Measurements from ENCODE around the gene NRL.

NRL gene

GRCh38 chr14:24159777-24160498, 45.2 kb upstream of the NRL start:
- no peak for TF ChIP-seq CTCF (IDR thresholded peaks at IDR 0.05)
- Histone ChIP-seq H3K4me2 (ENCODE audit: low read length) (no peak overlapping the region), H3K79me2 (peaks cover 5% of the 10 kb centered on the region), H3K9me3 (ENCODE audit: control insufficient read depth, low read length) (no peaks in the 10 kb centered on the region), H3K4me3 (ENCODE audit: low read depth, low read length) (no peak overlapping the region), H2AFZ (no peak overlapping the region), H3K27me3 (ENCODE audit: control insufficient read depth, insufficient read depth, low read length) (no peaks in the 10 kb centered on the region), H3K36me3 (ENCODE audit: control insufficient read depth, insufficient read depth, low read length) (no peaks in the 10 kb centered on the region), H3K27ac (peak overlapping the region; percentile 83), H3K9ac (no peak overlapping the region), H3K4me1 (peaks cover 6% of the 10 kb centered on the region)

DNA sequence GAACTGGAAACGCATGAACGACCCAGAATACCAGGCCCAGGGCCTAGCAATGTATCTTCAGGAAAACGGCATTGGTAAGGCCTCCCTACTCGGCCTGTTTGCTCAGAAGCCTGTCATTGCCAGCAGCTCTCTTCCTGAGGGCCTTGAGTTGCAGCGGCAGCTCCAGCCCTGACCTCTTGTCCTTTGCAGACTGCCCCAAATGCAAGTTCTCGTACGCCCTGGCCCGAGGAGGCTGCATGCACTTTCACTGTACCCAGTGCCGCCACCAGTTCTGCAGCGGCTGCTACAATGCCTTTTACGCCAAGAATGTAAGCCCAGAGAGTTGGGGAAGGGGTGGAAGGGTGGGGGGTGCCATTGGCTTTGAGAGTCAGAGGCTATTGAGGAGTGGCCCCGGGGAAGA, 42.6 kb upstream of the NRL start:
- Histone ChIP-seq H3K27ac (no peak overlapping the region), H2AFZ (no peak overlapping the region), H3K4me3 (ENCODE audit: low read depth, low read length) (no peak overlapping the region), H3K27me3 (ENCODE audit: control insufficient read depth, insufficient read depth, low read length) (no peaks in the 10 kb centered on the region), H3K4me2 (ENCODE audit: low read length) (no peak overlapping the region), H3K4me1 (peaks cover 6% of the 10 kb centered on the region), H3K79me2 (peaks cover 5% of the 10 kb centered on the region), H3K9me3 (ENCODE audit: control insufficient read depth, low read length) (no peaks in the 10 kb centered on the region), H3K36me3 (ENCODE audit: control insufficient read depth, insufficient read depth, low read length) (no peaks in the 10 kb centered on the region), H3K9ac (no peak overlapping the region)
- no peak for TF ChIP-seq CTCF (IDR thresholded peaks at IDR 0.05)

- Histone ChIP-seq H3K27me3 (ENCODE audit: control insufficient read depth, insufficient read depth, low read length) (no peaks in the 10 kb centered on the region), H3K79me2 (peaks cover 2% of the 10 kb centered on the region), H3K4me3 (ENCODE audit: low read depth, low read length) (no peak overlapping the region), H3K4me2 (ENCODE audit: low read length) (no peak overlapping the region), H3K4me1 (peaks cover 3% of the 10 kb centered on the region), H3K27ac (no peak overlapping the region), H3K9ac (no peak overlapping the region), H3K36me3 (ENCODE audit: control insufficient read depth, insufficient read depth, low read length) (no peaks in the 10 kb centered on the region), H2AFZ (no peak overlapping the region), H3K9me3 (ENCODE audit: control insufficient read depth, low read length) (no peaks in the 10 kb centered on the region)
- no peak for TF ChIP-seq CTCF (IDR thresholded peaks at IDR 0.05)
These were observed 42.1 kb upstream of the NRL start for GRCh38 chr14:24156840-24157239.

DNA sequence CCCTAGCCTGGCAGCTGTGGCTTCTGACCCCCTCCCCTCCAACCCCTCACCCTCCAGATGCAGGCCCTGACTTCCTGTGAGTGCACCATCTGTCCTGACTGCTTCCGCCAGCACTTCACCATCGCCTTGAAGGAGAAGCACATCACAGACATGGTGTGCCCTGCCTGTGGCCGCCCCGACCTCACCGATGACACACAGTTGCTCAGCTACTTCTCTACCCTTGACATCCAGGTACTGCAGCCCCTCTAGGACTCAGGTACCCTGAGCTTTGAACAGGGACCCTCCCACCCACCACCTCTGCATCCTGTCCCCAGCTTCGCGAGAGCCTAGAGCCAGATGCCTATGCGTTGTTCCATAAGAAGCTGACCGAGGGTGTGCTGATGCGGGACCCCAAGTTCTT, 40.4 kb upstream of the NRL start:
- H3K36me3 ChIP-seq (ENCODE audit: control insufficient read depth, insufficient read depth, low read length), result no peaks in the 10 kb centered on the region
- no peaks in the 10 kb centered on the region for H3K27me3 ChIP-seq (ENCODE audit: control insufficient read depth, insufficient read depth, low read length)
- no peak overlapping the region for H3K27ac ChIP-seq
- no peaks in the 10 kb centered on the region for H3K4me1 ChIP-seq
- no peak overlapping the region for H3K4me2 ChIP-seq (ENCODE audit: low read length)
- no peaks in the 10 kb centered on the region for H3K9me3 ChIP-seq (ENCODE audit: control insufficient read depth, low read length)
- peaks cover 3% of the 10 kb centered on the region for H3K79me2 ChIP-seq
- no peak overlapping the region for H3K4me3 ChIP-seq (ENCODE audit: low read depth, low read length)
- no peak for TF ChIP-seq CTCF (IDR thresholded peaks at IDR 0.05)
- H3K9ac ChIP-seq, result no peak overlapping the region
- no peak overlapping the region for H2AFZ ChIP-seq
